ENCODE results near the gene FRYL.
A peak's percentile ranks its signal among the peaks of the same experiment; 100 is the strongest.

FRYL gene

GRCh38 chr4:48602763-48603162 lies 177.3 kb downstream of the FRYL start:
- DNase-seq = no peak

GRCh38 chr4:48602222-48602621 lies 177.9 kb downstream of the FRYL start:
- DNase-seq = no peak

DNA sequence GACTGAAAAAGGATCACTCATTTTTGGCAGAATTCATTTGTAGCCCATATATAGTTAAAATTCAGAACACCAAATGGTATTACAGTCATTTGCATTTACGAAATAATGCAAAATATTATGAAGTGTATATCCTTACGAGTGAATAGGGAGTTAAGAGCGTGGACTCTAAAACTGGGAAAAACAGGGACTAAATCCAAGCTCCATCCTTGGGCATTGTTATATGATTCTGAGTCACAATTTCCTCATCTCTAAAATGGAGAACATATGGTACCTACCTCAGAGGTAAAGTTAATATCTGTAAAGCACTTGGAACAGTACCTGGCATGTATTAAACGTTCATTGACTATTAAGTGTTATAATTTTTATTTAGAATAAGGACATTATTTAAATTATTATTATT lies 183.7 kb downstream of the FRYL start:
- DNase-seq = no peak

- DNase-seq = no peak
Measured at GRCh38 chr4:48594180-48594579, 185.9 kb downstream of the FRYL start.

DNA sequence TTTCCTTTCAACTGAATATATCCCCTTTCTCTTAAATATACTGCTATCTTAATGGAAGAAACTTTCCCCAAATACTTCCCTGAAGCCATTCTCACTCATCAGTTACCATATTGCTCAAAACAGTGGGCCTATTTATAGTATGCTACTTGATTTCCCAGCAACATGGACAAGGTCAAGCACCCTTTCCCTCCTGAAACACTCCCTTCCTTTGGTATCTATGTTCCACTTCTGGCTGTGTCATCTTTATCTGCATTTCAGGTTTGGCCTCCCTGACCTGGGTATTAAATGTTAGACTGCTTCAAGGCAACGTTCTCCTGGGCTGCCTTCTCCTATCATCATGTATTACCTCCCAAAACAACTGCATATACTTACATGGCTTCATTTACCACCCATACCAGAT lies 188.7 kb downstream of the FRYL start:
- DNase-seq = no peak

- DNase-seq = no peak
Measured at GRCh38 chr4:48590884-48591283, 189.2 kb downstream of the FRYL start.

- no peak for DNase-seq
Measured at GRCh38 chr4:48589098-48589445, 191.0 kb downstream of the FRYL start.

GRCh38 chr4:48588230-48589097 lies 191.6 kb downstream of the FRYL start:
- no peak for DNase-seq

DNA sequence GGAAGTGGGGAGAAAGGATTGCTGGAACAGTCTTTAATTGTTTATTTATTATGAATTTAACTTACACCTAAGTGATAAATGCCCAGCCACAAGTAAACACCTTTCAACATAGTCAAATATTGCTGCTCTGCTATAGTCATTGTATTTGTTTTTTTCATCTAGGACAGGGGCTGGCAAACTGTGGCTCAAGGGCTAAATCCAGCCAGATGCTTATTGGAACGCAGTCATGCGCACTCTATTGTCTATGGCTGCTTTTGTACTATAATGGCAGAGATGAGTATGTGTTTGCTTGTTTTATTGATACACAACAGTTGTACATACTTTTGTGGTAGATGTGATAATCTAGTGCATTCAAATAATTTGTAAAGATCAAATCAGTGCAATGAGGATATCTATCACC lies 194.7 kb downstream of the FRYL start:
- peak; percentile 76 to 77 for DNase-seq

DNA sequence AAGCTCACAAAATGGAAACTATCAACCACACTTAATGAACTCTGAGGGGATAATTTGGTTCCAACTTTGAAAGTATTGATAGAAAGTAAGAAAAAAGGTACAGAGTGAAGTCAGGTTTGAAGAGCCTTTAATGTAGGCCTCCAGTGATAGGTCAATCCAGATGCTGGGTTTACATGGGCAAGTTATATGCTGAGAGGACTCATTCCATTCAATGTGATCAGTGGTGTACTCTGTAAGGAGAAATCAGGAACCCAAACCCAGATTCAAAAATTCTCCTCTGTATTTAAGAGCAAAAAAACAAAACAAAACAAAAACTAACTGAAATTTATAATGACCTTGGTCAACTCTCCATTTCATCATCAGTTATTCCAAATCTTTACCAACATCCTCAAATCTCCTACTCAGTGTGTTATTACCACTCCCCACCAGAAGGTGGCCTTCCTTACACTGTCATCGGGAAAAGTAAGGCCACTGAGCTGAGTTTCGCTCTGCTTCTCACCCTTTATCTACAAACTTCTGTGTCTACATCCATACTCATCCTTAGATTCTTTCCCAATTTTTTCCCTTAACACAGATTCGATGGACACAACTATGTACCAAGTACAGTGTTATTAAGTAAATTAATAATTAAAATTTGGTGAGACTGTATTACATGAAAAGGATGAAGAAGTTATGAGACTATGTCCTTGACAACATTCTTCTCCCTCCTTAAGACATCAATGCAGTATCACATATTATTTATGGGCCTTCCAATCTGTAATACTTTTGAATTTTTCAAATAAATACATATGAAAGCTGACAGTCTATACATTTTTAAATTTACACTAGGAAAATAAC lies 201.7 kb downstream of the FRYL start:
- peak; percentile 23 to 40 for DNase-seq

- DNase-seq = no peak
Measured at GRCh38 chr4:48575964-48576363, 204.1 kb downstream of the FRYL start.

DNA sequence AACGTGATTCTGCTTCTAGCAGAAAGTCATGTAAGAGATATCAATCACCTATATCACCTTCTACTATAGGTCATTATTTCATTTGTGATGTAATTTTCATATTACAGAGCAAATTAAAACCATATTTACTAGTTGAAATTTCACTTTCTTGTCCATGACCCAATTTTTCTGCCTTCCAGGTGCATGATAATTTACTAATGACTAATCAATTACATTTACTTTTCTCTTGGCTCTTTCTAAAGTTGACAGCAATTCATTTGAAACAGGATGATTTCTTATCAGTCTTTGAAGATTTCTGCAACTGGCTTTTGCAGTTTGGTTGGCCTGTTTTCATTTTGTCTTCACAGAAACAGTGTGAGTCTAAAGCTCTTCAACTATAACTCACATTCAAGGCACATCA lies 208.6 kb downstream of the FRYL start:
- no peak for DNase-seq

- no peak for DNase-seq
Measured at GRCh38 chr4:48570646-48571220, 209.3 kb downstream of the FRYL start.

GRCh38 chr4:48566034-48566384 lies 214.1 kb downstream of the FRYL start:
- no peak for DNase-seq

DNA sequence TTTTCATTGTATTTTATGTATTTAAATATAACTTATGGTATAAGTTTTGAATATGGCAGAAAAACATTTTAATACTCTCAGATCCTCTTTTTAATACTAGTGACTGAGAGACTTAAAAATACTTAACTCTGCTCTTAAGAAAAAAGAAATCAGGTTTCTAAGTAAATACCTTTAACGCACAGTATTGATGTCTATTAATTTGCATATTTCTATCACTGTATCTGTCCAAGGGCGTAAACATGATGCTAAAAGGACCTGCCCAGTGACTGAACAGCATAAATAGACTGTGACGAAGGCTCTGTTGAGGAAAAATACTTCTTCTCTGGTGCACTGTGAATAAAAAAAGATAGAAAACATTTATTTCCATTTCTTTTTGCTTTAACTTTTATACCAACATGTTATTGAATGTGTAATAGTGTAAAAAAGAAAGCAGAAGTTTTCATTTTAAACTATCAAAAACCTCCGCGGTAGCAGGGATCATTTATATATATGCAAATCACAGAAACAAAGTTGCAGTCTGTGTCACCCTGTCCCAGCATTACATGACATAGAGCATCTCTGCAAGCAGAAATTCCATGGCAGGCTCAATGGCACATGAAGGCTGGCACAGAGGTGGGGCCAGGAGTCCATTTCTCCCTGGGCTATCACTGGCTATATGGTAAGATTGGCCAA lies 214.6 kb downstream of the FRYL start:
- DNase-seq = no peak

GRCh38 chr4:48564151-48564550 lies 215.9 kb downstream of the FRYL start:
- DNase-seq = no peak

- DNase-seq = no peak
Measured at GRCh38 chr4:48558819-48559218, 221.3 kb downstream of the FRYL start.

GRCh38 chr4:48558026-48558425 lies 222.1 kb downstream of the FRYL start:
- DNase-seq = no peak

DNA sequence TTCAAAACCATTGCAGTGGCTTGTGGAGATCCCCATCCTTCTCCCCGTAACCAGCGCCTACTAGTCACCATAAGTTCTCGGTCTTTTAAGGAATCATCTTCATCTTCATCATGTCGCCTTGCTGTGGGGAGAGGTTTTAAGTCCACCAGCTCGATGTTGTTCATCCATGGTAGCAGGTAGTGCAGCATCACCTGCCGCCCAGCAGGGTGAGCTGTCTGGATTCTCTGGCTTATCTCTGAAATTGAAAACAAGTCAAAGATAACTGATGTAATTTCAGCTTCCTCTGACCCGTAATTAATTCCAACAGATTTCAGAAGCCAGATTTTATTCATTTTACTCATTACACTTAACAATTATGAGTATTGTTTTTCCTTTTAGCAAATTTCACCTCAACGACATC lies 222.6 kb downstream of the FRYL start:
- no peak for DNase-seq

- no peak for DNase-seq
Measured at GRCh38 chr4:48556268-48556667, 223.8 kb downstream of the FRYL start.

DNA sequence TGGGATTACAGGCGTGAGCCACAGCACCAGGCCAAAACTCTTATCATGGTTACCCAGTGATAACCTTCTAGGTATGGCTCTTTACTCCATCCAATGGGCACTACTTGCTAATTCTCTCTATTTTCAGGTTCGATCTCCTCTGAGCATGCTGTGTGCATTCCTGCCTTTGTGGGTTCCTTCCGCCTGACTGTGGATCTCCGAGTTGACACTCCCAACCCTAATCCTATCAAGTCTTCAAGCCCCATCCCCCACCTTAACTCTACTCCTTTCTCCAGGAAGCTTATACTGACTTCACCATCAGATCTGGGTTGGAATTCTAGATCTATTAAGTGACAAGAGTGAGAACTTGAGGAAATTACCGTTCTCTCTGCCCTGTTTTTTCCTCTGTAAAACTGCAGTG lies 225.5 kb downstream of the FRYL start:
- no peak for DNase-seq

- no peak for DNase-seq
Measured at GRCh38 chr4:48553720-48554119, 226.4 kb downstream of the FRYL start.

DNA sequence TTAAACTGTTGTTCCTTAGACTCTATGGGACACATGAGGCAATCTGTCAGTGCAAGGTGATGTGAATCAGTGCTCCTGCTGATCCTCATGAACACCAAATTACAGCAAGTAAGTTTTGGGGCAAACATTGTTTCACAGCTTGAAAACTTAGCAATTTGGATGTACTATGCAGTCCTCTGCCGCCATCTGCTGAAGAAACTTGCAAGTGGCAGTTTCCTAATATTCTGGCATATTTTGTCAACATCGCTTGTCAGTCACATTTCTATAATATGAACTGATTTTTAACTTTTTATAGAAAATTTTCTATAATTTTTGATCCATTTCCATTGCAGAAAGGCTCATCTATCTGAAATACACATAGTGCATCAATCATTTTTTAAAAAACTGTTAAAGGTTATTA lies 233.7 kb downstream of the FRYL start:
- DNase-seq = no peak
